DND-41 (cell line): ENCODE results near the gene GPC5.

Experiments
- EZH2 ChIP-seq: IDR thresholded peaks from 3 replicates; pipeline ENCODE4 v1.6.1; 2012; ENCODE audit warnings: borderline replicate concordance, low read depth, mild to moderate bottlenecking, moderate library complexity, low read length, inconsistent platforms; ENCODE audit not compliant: severe bottlenecking
- TF ChIP-seq, protein P1 (sequence below): IDR thresholded peaks from 2 replicates; pipeline ENCODE4 v1.5.1; 2012; ENCODE audit warnings: borderline replicate concordance, low read length, moderate library complexity, mild to moderate bottlenecking; ENCODE audit not compliant: poor library complexity, severe bottlenecking; ENCODE audit errors: extremely low read depth

DNA sequence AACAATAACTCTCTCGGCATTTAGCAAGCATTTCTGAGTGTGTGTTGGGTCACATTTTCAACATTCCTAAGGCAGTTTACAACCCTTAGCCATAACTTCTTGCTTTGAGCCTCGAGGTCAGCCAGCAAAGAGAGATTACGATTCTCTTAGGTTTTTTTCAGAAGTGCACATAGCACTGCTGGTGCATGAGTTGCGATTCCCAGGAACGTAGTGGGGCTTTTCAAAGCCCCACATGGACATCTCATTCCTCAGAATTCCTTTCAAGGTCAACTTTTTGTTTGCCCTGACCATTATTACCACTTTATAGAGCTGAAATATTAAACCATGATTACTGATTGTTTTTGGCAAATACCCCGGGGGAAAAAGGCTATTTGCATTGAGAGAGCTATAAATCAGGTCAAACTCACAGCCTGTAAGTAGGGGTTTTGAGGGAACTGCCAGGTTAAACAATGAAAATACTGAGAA is 705.3 kb downstream of the GPC5 start:
- TF ChIP-seq, protein P1, sequence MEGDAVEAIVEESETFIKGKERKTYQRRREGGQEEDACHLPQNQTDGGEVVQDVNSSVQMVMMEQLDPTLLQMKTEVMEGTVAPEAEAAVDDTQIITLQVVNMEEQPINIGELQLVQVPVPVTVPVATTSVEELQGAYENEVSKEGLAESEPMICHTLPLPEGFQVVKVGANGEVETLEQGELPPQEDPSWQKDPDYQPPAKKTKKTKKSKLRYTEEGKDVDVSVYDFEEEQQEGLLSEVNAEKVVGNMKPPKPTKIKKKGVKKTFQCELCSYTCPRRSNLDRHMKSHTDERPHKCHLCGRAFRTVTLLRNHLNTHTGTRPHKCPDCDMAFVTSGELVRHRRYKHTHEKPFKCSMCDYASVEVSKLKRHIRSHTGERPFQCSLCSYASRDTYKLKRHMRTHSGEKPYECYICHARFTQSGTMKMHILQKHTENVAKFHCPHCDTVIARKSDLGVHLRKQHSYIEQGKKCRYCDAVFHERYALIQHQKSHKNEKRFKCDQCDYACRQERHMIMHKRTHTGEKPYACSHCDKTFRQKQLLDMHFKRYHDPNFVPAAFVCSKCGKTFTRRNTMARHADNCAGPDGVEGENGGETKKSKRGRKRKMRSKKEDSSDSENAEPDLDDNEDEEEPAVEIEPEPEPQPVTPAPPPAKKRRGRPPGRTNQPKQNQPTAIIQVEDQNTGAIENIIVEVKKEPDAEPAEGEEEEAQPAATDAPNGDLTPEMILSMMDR, result no peak
- no peak for TF ChIP-seq EZH2
